HG03060 (cell line): ENCODE data around the gene PSMD14.

Experiments used
- ATAC-seq: cut with Tn5 transposase; IDR thresholded peaks from one replicate; pipeline ENCODE4 v1.9.1; 2021; ENCODE audit warnings: low read depth, moderate number of reproducible peaks; ENCODE audit not compliant: unreplicated experiment

The PSMD14 gene

GRCh38 chr2:161417438-161418274, 109.4 kb downstream of the PSMD14 start:
- ATAC-seq = no peak

DNA sequence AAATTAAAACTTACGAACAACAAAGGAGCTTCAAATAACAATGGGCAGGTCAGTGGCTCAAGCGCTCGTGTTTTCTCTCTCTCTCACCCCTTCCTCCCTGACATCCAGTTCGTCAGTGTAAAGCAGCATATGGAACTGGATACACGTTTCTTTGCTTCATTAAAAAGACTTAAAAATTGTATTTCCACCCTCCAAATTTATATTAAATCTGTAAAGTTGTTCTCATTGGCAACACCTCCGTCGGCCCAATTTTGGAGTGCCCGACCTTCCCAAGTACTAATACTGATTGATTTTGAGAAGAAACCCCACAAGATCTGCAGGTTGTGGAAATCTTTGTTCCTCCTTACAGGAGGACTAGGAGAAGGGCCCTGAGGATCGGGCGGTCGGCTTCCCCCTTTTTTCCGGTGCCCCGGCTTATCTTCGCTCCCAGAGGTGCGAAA, 110.1 kb downstream of the PSMD14 start:
- ATAC-seq = no peak

DNA sequence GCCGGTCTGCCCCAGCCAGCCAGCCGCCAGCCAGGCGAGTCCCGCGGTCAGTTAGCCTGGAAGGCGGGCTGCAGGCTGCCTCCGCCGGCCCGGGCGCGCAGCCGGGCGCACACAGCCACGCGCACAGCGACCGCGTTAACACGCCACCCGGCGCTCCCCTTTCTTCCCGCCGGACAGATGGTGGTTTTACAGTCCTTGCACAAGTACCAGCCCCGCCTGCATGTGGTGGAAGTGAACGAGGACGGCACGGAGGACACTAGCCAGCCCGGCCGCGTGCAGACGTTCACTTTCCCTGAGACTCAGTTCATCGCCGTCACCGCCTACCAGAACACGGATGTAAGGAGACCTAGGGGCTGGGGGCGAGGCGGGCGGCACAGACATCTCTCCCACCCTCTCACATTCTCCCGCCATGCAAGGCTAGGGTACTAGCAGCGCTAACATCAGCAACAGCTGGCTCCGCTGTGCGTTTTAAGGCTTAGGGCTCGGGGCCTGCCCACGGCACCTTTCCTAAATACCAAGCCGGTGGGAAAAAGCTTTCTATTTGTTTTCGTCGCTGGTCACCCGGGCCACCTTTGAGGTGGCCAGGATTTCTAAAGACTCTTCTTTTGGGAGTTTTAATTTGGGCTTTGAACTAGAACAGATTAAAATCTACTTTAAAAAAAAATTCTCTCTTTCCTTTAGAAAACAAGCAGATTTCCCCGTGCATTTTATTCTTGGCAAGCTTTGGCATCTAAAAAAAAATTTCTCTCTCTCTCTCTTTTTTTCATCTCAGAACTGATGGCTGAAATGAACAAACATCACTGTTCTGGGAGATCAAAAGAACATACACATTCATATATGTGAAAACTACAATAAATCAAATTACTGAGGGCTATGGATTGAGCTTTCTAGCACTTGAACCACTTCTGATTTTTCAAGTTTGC, 110.8 kb downstream of the PSMD14 start:
- no peak for ATAC-seq

- ATAC-seq = no peak
These were observed 111.5 kb downstream of the PSMD14 start for GRCh38 chr2:161419638-161420190.

DNA sequence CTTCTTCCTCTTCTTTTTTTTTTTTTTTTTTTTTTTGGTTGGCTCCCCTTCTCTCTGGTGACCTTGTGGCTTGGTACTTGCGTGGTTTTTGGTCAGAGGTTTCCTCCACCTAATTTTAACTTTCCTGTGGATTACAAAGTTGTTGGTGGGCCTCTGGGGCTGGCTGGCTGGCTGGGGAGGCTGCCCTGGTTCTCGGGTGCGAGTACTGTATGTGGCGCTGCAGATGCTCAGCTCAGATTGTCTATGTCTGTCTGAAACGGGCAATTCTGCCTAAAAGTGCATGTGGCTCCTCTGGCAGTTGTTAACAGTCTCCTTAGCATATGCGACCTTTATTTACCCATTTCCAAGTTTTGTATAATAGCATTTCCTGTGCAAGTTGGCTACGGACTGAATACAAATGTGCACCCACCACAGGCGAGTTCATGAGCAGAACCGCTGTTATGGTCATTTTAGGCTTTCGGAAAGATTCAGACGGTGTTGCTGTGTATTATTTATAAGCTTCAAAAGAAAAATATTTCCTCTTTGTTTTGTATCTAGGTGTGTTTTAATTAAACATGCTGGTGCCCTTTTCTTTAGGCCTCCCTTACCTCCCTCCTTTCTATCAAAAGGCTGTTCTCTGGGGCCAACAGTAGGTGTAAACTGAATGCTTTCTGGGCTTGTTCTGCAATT, 112.3 kb downstream of the PSMD14 start:
- no peak for ATAC-seq

GRCh38 chr2:161421686-161422085, 113.5 kb downstream of the PSMD14 start:
- ATAC-seq = no peak

- ATAC-seq = no peak
These were observed 114.7 kb downstream of the PSMD14 start for GRCh38 chr2:161422816-161423403.

GRCh38 chr2:161423421-161424393, 115.5 kb downstream of the PSMD14 start:
- ATAC-seq = no peak

- no peak for ATAC-seq
These were observed 116.2 kb downstream of the PSMD14 start for GRCh38 chr2:161424394-161424769.

DNA sequence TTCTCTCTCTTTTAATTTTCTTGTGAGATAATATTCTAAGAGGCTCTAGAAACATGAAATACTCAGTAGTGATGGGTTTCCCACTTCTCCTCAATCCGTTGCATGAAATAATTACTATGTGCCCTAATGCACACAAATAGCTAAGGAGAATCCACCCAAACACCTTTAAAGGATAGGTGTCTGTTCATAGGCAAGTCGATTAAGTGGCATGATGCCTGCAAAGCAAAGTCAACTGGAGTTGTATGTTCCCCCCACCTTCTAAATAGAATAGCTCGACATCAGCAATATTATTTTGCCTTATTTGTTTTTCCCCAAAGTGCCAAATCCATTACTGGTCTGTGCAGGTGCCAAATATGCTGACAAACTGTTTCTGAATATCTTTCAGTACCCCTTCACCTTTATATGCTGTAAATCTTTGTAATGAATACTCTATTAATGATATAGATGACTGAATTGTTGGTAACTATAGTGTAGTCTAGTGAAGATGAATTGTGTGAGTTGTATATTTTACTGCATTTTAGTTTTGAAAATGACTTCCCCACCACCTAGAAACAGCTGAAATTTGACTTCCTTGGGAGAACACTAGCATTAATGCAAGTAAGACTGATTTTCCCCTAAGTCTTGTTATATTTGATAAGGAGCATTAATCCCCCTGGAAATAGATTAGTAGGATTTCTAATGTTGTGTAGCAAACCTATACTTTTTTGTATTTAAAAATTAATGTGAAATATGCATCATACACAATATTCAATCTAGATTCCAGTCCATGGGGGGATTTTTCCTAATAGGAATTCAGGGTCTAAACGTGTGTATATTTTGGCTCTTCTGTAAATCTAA, 116.9 kb downstream of the PSMD14 start:
- ATAC-seq = no peak

- no peak for ATAC-seq
These were observed 117.7 kb downstream of the PSMD14 start for GRCh38 chr2:161425728-161426454.

GRCh38 chr2:161426455-161426921, 118.3 kb downstream of the PSMD14 start:
- no peak for ATAC-seq

DNA sequence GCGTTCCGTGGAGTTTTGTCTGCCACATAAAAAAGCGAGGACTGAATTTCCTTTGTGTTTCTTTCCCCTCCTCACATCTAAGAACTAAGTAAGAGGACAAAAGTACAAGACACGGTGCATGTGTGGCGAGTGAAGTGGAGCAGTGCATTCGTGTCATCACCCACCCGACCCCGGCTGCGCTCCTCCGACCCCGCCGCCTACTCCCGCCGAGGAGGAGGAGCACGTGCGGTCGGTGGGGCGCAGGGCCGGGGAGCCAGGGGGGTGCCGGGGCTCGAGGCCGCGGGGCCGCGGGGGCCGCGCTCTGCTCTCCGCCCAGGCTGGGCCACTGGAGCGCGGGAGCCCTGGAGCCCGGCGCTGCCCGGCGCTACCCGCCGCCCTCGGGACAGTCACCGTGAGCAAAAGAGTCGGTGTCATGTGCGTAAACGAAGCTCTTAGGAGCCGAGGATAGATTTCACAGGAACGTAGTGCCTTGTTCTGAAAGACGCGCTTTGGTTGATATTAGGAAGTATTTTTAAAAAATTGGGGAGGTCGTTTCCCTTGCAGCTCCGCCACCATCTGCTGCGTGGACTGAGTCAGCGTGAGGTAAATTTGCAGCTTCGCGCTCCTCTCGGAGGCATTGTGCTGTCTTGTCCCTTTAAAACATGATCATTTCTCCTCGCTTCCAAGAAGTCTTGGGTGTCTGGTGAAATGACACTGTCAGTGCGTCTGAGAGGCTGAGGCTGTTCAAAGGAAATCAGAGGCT, 118.9 kb downstream of the PSMD14 start:
- no peak for ATAC-seq

DNA sequence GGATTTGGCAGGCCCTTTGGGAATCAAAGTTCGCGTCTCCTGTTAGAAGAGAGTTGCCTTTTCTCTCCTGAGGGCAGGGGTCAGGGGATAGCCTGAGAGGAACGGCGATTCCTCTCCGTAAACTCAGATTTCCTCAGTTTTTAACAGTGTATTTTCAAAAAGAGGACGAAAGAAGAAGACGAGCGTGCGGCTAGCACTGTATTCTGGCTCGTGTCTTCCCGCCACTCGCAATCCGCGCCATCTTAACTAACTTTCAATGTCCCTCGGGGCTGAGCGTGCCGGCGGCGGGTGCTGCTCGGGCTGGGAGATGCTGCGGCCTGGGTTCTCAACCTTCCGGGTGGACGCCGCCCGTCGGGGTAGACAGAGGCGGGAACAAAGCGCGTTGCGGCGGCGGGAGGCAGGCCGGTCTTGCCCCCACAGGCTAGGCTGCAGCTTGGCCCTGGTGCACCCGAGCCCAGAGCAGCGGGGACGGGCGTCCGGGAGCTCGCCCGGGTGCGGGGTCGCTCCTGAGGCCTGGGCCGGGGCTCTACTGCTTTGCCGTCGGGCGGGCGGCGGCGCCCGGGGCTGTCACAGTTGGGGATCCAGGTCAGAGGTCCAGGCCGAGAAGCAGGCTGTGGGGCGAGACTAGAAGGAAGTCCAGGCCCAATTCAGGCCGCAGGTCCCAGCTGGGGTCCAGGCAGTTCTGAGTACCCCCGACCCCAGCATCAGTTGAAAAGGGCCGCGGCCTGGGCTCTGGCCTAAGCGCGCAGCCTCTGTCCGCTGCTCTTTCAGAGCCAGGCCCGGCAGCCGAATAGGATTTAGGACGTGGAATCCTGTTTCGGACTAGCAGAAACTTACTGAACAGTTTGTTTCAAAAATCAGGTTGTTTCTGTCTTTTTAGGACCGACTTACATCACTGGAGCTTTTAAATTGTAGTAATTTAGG, 119.7 kb downstream of the PSMD14 start:
- ATAC-seq = no peak

DNA sequence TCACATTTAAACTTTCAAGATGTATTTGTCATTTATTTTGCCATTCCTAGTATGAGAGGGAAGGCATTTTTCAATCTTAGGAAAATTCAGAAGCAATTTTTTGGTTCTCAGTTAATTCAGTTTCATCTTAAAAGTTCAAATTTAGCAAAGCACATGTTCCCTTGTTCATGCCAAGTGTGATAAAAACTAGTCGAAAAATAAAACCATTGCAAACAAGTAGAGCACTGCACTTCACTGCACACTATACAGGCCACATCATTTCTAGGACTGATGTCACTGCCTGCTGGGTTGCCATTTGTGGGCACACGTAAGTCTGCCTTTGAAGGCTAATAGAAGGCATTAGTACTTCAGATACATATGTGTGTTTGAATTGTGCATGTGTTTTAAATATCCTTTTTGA, 122.2 kb downstream of the PSMD14 start:
- ATAC-seq = no peak

- ATAC-seq = no peak
These were observed 123.9 kb downstream of the PSMD14 start for GRCh38 chr2:161432107-161432506.
